Body of pancreas (tissue), 4 donors: ENCODE results near the gene SLC9A8.

Source experiments
- POLR2A ChIP-seq, 3 donors: fragments of 450-650 bp; IDR thresholded peaks; one replicate each; pipeline ENCODE4 v1.6.1; 2016; ENCODE audit warnings: antibody characterized with exemption in 3 of 3, mild to moderate bottlenecking in 2 of 3
- TF ChIP-seq, protein P1 (sequence below), 7 experiments: fragments of 450-650 bp in 4 of 7; fragments of 200-600 bp in 3 of 7; sonication (generic) in 3 of 7; IDR thresholded peaks; one replicate each; pipeline ENCODE4 v1.5.1; 2016 to 2019; ENCODE audit warnings: antibody characterized with exemption in 7 of 7

DNA sequence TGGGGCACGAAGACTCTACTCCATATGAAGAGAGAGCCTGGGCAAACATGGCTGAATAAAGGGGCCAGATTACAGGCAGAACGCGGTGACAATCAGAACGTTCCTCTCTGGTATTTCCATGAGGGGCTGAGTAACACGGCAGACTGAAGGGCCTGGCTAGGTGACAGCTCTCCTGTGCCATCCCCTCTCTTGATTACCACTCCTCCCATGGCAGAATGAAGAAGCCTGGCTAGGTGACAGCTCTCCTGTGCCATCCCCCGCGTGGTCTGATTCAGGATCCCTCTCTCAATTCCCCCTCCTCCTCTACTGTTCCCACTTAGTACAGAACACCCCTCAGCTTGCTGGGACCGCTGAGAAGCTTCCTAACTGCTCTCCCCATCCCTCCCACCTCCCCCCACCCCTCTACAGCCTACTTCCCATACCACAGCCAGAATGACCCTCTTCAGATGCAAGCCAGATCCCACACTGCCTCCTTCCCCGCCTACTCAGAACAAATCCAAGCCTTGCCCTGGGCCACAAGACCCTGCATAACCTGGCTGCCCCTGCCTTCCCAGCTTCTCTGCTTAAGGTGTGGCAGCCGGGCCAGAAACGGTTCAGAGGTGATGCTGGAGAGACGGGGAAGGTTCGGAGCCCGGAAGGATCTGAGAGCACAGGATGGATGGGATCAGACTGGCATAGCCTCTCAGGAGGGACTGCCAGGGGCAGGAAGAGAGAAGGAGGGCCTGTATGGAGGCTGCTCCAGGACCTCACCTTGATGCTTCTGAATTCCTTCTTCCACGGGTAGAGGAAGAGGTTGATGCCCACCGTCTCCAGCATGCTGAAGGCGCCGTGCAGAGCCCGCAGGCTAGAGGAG lies 95.0 kb downstream of the SLC9A8 start:
- TF ChIP-seq POLR2A (IDR thresholded peaks at IDR 0.05) = no peak
- TF ChIP-seq, protein P1, sequence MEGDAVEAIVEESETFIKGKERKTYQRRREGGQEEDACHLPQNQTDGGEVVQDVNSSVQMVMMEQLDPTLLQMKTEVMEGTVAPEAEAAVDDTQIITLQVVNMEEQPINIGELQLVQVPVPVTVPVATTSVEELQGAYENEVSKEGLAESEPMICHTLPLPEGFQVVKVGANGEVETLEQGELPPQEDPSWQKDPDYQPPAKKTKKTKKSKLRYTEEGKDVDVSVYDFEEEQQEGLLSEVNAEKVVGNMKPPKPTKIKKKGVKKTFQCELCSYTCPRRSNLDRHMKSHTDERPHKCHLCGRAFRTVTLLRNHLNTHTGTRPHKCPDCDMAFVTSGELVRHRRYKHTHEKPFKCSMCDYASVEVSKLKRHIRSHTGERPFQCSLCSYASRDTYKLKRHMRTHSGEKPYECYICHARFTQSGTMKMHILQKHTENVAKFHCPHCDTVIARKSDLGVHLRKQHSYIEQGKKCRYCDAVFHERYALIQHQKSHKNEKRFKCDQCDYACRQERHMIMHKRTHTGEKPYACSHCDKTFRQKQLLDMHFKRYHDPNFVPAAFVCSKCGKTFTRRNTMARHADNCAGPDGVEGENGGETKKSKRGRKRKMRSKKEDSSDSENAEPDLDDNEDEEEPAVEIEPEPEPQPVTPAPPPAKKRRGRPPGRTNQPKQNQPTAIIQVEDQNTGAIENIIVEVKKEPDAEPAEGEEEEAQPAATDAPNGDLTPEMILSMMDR (IDR thresholded peaks at IDR 0.05) = no peak
